Urothelium cell line (cell line): ENCODE data around the gene MRPS18A.
"Not testable (repeated sequence)": the region's sequence is repeated elsewhere in the genome, so short reads cannot be mapped to it uniquely, and the experiment has no call there.

Experiments
- DNase-seq: peaks from one replicate; pipeline ENCODE4 v3.0.0; 2011; ENCODE audit warnings: low spot score, mixed read lengths
- FAIRE-seq: peaks from 2 replicates; lab custom pipeline; 2011; peaks lifted over from hg19 to GRCh38; lab: Jason Lieb, UNC

The MRPS18A gene

DNA sequence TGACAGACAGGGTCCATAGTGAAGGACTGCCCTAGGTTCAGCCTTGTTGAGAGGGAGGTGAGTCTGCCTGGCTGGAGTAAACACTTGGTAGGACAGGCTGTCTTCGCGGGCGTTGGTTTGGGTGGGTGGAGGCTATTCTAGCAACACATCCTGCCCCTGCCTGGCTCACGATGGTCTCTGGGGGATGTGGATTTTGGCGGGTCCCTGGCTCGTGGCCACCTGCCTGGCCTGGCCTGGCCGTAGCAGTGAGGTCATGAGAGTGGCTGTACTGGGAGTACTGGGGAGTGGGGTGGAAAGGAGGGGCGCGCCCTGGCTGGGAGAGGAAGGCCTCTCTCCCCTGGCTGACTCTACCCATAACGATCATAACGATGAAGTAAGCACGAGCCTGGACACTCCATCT lies 30.2 kb upstream of the MRPS18A start:
- DNase-seq (no peak), FAIRE-seq (no peak)

DNA sequence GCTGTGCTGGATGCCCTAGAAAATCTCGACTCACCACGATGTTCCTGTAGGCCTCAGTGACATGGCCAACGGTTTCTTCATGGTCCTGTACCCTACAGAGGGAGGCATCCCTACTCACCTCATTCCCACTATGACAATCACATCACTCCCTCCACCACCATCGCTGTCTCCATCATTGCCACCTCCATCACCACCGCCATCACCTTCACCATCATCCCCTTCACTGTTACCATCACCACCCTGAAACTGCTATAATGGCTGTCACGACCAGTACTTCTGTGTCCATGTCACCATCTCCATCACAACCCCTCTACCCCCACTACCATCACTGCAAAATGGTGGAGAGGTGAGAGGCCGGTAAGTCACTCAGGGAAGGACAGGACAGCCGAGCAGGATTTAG lies 29.8 kb upstream of the MRPS18A start:
- DNase-seq (no peak), FAIRE-seq (no peak)

DNA sequence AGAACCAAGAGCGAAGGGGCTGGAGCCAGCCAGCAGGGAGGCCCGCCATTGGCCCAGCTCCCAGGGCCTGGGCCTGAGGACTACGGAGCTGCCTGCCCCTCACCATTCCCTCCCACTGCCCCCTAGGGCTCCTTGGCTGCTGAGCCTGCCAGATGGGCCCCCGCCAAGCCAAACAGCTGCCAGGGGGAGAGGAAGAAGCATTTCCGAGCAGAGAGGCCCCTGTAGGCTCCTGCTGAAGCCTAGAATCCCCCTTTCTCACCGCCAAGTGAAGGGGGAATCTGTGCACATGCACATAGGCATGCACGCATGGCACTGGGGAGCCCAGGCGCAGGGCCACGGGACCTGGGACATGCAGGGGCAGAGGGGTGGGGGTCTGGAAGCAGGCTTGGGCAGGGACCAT lies 28.5 kb upstream of the MRPS18A start:
- no peak for DNase-seq

DNA sequence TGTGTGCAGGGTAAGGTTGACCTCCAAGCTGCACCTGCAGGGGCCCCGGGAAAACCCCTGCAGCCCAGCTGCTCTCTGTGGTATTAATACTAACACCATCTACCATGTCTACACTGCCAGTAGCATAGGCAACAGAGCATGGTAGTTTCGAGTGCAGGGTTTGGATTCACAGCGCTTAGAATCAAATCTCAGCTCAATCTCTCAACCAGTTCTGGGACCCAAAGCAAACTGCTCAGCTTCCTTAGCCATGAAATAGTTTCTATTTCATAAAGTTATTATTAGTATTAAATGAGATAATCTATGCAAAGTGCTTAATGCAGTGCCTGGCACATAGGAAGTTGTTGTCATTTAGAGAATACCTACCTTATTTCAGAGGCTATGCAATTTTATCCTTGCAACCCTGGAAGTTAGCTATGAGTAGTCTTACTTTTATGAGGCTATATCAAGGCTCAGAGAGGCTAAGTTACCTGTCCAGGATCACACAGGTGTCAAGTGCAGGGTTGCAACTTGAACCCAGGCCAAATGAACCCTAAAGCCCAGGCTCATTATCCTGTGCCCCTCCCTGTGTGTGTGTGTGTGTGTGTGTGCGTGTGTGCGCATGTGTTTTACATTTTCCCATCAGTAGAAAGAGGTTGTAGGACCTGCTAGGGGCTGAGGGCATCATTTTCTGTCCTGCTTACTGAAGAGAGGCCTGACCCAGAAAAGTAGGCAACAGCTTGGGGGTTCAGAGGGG lies 27.6 kb upstream of the MRPS18A start:
- DNase-seq (no peak), FAIRE-seq (no peak)

More for the DNA sequence above, 28.5 kb upstream of the MRPS18A start:
- no peak for FAIRE-seq

DNA sequence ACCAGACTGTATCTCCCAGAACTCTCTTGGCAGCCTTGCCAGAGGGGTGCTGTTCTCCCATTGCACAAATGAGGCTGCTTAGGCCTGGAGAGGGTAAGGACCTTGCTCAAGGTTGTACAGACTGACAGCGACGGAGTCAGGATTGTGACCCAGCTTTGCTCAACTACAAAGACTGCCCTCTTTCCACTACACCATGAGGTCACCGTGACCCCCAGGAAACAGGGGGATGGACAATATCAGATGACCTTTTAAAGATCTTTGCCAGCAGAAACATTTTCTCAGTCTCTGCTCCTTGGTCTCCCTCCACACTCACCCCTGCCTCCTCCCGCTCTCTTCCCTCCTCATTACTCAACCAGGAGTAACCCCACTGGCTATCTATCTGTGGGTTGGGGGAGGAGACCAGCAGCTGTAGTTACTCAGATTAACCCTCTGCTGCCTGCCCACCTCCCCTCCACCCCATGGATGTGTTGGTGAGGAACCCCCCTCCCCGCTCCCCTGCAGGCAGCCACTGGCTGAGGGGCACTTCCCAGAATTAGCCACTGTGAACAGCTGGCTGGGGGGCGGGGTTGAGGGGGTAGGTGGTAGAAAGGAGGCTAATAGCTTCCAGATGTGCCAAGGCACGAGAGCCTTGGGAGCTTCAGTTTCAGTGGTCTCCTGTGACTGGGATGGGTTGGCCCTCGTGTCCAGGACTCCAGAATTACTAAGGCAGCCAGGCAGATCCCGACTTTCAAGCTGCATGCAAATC lies 26.9 kb upstream of the MRPS18A start:
- DNase-seq: no peak
- FAIRE-seq: no peak

DNA sequence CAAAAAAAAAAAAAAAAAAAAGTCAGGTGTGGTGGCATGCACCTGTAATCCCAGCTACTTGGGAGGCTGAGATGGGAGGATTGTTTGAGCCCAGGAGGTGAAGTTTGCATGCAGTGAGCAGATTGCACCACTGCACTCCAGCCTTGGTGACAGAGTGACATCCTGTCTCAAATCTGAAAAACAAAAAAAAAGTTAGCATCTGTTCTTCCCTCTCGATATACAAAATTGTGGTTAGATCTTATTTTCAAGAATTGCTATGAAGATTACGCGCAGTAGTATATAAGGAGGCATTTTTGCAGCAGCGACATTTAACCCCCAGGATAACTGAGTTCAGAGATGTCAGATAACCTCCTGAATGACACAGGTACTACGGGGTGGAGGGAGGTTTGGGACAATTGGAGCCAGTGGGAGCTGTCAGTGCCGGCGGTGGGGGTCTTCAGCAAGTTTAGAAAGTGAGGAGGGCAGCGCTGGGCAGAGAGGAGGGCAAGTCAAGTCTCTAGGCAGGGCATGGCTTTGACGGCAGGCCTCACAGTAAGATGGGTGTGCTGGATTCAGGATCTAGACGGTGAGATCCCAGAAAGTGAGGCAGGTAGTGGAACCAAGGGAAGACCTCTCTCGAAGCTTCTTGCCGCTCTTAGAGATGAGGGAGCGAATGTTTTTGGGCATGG lies 26.2 kb upstream of the MRPS18A start:
- no peak for FAIRE-seq
- DNase-seq: no peak

DNA sequence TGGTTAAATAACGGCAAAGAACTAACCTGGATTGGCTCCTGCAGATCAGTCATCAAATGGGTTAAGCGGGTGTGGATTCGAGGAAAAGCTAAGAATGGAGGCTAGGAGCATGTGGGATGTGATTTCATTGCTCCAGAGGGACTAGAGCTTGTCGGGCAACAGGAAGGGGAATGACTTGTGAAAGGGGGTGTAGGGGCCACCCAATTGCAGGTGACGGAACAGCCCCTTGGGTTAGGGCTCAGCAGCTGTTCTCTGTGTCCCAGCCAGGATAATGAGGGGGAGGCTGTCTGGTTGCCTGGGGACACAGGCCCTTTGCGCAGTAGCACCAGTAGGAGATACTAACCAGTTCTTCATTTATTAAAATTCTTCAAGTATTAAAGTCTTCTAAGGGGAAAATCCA lies 25.0 kb upstream of the MRPS18A start:
- FAIRE-seq (no peak), DNase-seq (no peak)

DNA sequence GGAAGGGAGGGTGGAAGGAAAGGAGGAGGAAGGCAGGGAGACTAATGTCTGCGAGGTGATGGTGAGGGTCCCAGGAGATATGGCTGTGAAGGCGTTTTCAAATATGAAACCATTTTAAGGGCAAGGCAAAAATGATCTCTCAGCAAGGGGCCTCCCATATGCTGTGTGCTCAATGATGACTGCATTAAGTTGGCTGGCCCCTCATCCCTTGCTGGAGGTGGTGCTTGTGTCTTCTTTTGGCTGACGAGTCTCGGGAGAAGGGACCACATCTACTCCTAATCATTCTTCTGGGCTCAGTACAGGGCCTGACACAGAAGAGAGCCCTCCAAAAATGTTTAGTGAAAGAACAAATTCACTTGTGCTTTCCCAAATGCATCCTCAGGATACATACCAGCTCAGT lies 23.0 kb upstream of the MRPS18A start:
- FAIRE-seq: no peak
- no peak for DNase-seq

DNA sequence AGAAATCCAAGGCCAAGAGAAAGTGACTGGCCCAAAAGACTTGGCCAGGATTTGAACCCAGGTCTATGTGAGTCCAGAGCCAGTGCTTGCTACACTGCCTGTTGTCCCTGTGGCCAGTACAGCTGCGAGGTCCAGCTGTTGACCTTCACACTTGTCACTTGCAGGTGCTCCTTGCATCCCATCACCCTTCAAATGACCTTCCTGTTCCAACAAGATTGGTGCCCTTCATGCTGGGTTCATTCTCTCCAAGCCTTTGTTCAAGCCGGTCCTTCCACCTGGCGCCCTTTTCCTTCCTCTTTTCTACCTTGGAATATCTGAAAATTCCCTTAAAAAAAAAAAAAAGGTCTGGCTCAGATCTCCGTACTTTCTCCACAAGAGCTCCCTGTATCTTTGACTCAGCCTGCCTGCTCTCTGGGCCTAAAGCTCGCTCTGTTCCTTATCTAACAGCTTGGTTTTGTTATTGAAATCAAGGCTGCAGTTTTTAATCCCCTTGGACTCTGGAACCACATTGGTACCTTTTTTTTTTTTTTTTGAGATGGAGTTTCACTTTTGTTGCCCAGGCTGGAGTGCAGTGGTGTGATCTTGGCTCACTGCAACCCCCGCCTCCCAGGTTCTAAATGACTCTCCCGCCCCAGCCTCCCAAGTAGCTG lies 22.2 kb upstream of the MRPS18A start:
- DNase-seq (no peak), FAIRE-seq (no peak)

DNA sequence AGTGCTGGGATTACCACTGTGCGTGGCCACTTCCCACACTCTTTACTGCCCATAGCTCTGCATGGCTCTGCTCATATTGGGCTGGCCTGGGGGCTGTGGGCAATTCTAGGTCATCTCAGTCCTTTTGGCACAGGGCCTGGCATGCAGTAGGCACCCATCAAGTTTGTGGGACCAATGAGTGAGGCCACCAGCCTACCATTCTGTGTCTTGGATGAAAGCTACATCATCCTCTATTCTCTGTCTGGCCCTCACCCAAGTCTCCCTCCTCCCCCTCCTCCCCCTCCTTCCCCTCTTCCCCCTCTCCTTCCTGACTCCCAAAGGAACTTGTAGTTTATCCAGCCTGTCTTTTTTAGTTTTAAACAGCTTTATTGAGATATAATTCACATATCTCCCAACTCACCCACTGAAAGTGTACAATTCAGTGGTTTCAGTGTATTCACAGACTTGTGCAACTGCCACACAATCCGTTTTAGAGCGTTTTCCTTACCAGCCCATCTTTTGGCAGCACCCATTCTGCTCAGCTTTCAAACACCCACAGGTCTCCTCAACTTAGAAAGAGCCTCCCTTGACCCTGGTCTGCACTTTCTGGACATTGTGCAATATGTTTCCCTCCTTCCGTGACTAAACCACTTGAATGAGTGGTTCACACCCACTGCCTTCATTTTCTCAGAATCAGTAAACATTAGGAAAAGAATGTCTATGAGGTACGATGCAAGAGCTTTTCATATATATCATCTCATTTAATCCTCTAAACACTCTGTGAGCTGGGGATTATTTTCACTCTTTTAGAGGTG lies 21.5 kb upstream of the MRPS18A start:
- no peak for FAIRE-seq
- DNase-seq: no peak

DNA sequence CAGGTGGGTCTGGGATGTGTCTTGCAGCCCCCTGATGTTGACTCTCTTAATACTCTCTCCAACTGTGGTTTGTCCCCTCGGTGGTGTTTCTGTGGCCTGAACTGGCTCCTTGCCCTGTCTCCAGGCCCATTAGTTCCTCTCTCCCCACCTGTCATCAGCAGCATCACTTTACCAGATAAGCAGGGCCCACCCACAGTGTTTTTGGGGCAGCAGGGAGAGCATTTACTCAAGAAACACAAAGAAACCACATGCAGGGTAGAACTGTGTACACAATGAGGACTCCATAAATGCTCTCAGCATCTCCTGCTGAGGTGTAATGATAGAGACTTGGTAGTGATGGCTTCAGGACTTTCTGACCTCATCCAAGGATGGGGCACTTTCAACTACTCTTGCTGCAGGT lies 20.2 kb upstream of the MRPS18A start:
- FAIRE-seq (no peak), DNase-seq (no peak)

DNA sequence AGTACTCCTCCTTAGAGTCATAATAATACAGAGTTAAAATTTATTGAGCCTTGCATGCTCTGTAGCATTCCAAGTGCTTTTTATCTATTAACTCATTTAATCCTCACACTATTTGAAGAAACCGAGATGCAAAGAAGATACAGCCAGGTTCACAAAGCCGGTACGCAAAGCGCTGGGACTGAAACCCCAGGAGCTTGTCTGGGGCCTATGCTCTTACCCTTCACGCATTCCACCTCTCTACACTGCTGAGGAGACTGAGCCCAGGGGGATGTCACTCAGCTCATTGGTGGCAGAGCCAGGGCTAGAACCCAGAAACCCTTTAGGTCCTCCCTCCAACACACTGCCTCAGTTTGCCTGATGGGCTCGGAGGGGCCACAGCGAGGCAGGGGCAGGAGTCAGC lies 19.7 kb upstream of the MRPS18A start:
- no peak for FAIRE-seq
- no peak for DNase-seq

DNA sequence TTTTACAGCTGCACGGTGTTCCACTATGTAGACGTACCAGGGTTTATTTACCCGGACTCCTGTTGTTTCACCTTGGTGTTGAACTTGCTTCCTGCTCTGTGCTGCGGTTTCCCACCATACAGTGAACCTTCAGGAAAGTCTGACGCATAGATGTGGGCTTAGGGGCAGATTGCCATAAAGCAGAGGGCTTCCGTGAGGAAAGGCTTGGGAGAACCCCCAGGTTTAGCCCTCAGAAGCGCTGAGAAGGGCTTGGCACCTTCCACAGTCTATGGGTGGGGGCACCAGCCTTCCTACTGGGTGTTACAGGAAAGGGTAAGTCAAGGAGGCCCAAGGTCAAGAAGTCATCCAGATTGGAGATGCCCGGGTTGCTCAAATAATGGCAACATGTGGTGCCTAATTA lies 19.2 kb upstream of the MRPS18A start:
- no peak for FAIRE-seq
- no peak for DNase-seq

DNA sequence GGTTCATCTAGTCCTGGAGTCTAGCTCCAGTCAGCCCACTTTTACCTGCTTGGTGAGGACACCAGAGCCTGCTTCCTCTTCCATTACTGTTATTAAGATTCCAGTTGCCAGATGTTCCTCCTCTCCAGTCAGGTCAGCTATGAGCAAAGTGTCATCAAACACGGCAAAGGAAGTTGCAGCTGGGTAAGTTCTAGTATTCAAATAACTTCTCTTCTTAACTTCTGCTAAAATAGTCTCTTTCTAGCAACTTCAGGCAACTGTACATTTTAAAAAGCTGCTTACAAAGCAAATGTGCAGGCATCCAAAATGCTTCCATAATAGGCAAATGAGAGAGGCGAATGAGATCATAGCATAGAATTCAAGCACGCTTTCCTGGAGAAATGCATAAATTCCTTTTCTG lies 18.4 kb upstream of the MRPS18A start:
- DNase-seq (no peak), FAIRE-seq (no peak)

DNA sequence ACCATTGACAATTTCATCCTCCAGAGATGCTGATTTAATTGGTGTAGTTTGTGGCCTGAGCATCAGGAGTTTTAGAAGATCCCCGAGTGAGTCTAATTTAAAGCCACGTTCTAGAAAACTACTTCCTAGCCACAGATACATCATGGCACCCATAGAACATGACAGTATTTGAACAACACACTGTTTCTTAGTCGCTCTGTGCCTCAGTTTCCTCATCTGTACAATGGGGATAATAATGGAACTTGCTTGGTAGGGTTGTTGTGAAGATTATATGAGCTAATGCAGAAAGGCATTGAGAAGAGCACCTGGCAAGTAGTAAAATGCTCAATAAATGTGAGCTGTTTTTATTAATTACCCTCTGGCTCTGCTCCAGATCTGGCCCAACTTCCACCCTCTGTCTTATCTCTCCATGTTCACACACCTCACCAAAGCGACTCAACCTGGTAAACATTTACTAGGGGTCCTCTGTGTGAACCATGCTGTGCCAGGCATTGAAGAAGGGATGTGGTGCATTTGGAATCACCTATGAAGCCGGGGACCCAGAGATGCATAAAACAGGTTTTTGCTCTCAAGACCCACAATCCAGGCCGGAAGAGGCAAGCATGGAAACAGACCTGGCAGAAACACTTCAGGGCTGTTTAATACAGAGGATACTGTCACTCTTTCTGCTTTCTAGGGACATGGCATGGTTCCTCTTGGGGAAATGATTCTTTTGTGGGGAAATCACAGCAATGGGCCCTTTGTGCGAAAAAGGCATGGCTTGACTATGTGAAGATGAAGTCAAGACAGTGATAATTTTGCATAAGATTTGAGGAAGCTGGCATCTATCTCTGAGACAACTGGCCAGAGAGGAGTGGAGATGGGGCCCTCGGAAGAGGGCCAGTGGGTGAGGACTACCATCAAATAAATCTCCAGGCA lies 16.2 kb upstream of the MRPS18A start:
- DNase-seq: no peak
- FAIRE-seq: no peak

DNA sequence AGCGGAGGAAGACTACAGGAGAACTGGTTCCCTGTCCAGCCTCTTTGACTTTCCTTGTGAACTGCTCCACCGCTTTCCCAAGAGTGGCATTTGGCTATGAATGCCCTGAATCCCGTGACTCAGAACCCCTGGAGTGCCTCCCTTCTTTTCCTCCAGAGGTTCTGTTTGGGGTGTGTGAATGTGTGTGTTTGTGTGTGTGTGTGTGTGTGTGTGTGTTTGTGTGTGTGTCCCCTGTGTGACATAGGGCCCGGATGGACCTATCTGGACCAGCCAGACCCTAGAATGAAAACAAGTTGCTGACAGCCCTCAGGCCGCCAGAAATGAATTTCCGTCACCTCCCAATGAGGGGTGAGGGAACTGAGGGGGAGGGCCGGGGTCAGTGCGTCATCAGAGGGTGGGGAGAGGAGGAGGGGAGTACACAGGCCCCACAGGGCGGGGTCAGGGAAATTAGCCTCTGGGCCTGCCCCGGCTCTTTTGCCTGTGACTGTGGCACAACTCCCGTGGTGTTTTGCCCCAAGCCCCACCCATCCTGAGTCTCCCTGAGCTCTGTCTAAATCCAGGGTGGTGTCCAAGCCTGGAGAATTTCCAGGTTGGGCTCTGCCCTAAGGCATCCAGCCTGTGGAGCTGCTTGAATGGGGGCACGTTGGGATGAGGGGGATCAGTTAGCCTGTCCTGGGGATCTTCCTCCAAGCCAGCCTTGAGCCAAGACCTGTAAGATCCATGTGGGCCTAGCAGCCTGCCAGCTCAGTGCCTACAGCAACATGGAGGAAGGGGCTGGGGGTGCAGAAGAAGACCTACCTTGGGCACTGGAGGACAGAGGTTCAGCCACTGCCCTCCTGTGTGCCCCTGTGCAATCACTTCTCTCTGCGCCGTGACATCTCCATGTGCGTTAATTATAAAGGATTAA lies 15.2 kb upstream of the MRPS18A start:
- DNase-seq: peak; percentile 88
- FAIRE-seq: no peak

DNA sequence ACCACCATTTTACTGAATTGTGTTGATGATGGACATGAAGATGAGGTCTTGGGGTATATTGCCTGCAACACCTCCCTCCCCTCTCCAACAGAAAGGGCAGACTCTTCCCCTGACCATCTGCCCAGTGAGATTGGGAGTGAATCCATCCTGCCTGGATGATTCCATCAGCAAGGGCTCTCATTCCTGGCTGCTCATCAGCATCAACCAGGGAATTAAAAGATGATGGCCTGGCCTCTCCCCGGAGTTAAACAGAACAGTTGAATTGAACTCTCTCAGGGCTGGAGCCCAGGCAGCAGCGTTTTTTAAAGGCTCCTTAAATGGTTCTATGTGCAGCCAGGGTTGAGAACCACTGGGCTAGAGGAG lies 14.6 kb upstream of the MRPS18A start:
- FAIRE-seq: no peak
- no peak for DNase-seq

DNA sequence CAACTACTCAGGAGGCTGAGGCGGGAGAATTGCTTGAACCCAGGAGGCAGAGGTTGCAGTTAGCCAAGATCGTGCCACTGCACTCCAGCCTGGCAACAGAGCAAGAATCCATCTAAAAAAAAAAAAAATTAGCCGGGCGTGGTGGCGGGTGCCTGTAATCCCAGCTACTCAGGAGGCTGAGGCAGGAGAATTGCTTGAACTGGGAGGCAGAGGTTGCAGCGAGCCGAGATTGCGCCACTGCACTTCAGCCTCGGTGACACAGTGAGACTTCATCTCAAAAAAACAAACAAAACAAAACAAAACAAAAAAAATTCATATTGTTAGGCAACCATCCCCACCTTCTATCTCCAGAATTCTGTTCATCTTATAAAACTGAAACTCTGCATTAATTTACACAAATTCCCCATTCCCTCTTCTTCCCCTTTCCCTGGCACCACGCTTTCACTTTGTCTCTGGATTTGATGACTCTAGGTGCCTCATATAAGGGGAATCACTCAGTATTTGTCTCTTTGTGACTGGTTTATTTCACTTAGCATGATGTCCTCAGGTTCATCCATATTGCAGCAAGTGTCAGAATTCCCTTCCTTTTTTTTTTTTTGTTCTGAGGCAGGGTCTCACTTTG lies 13.5 kb upstream of the MRPS18A start:
- not testable (repeated sequence) for DNase-seq, FAIRE-seq
